ENCODE data around the gene HSD17B14.

Gene HSD17B14

DNA sequence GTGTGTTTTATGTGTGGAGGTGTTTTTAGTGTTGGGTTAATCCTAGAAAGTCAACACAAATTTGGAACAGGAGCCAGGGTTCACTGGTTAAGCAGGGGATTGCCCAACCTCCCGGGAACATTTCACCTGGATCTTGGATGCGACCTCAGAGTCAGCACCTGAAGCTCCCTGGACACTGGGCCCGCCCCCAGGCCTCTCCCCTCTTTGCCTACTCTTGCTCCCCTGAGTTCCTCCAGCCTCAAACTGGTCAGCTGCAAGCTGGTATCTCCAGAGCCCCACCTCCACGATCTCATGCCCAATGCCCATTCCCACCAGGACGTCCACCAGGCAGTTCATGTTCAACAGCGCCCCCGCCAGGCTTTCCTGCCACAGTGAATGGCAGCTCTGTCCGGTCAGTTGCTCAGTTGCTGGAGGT lies 9.7 kb downstream of the HSD17B14 start:
- TF ChIP-seq CTCF (IDR thresholded peaks at IDR 0.05; ENCODE audit: extremely low read depth, insufficient read depth, missing control alignments) = no peak
- in situ Hi-C loops (cut with MboI; ENCODE audit: low pct_unique_long_range_greater_than_20kb, low sequenced_read_pairs, unreplicated experiment) = no loop called here
- DNase-seq (ENCODE audit: low spot score) = no peak

- no peak for TF ChIP-seq CTCF (IDR thresholded peaks at IDR 0.05; ENCODE audit: extremely low read depth, insufficient read depth, missing control alignments)
- in situ Hi-C loops (cut with MboI; ENCODE audit: low pct_unique_long_range_greater_than_20kb, low sequenced_read_pairs, unreplicated experiment) = no loop called here
- no peak for DNase-seq (ENCODE audit: low spot score)
Observed at GRCh38 chr19:48822514-48822913, 13.8 kb downstream of the HSD17B14 start.

GRCh38 chr19:48821633-48822032 lies 14.7 kb downstream of the HSD17B14 start:
- no peak for TF ChIP-seq CTCF (IDR thresholded peaks at IDR 0.05; ENCODE audit: extremely low read depth, insufficient read depth, missing control alignments)
- in situ Hi-C loops (cut with MboI; ENCODE audit: low pct_unique_long_range_greater_than_20kb, low sequenced_read_pairs, unreplicated experiment) = no loop called here
- DNase-seq (ENCODE audit: low spot score) = no peak

DNA sequence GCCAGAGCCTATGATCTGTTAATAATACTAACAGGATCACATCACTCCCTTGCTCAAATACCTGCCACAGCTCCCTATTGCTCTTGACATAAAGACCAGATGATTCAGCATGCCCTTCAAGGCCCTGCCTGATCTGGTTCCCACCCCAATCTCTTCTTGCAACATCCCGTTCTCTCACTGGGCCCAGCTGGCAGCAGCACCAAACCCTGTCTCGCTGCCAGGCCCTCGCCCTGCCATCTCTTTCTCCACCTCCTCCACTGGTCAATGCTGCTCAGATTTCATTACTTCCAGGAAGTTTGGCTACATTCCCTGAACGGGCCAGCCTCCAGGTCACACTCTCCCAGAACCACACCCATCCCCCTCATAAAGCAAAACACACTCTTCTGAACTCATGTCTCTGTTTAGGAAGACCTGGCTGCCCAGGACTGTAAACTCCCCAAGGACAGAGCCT lies 16.9 kb downstream of the HSD17B14 start:
- no peak for DNase-seq (ENCODE audit: low spot score)
- in situ Hi-C loops (cut with MboI; ENCODE audit: low pct_unique_long_range_greater_than_20kb, low sequenced_read_pairs, unreplicated experiment) = no loop called here
- TF ChIP-seq CTCF (IDR thresholded peaks at IDR 0.05; ENCODE audit: extremely low read depth, insufficient read depth, missing control alignments) = no peak

DNA sequence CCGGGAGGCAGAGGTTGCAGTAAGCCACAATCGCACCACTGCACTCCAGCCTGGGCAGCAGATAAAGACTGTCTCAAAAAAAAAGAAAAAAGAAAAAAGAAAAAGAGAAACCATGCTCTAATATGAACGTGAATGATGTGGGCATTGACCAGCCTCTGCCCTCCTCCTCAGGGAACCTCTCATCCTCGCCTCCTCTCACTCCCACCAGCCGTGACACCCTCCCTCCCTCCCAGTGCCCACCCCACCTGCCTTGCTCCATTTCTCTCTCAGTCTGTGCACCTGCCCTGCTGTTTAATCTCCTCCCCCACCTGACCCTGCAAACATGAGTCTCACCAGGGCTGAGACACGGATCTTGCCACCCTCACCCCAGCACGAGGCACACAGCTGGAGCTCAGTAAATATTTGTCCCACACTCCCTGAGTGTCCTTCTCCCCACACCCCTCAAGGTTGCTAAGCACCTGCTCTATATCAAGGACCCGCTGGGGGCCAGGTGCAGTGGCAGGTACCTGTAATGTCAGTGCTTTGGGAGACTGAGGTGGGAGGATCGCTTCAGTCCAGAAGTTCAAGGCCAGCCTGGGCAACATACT lies 18.0 kb downstream of the HSD17B14 start:
- in situ Hi-C loops (cut with MboI; ENCODE audit: low pct_unique_long_range_greater_than_20kb, low sequenced_read_pairs, unreplicated experiment) = no loop called here
- DNase-seq (ENCODE audit: low spot score) = no peak
- no peak for TF ChIP-seq CTCF (IDR thresholded peaks at IDR 0.05; ENCODE audit: extremely low read depth, insufficient read depth, missing control alignments)

- TF ChIP-seq CTCF (IDR thresholded peaks at IDR 0.05; ENCODE audit: extremely low read depth, insufficient read depth, missing control alignments) = no peak
- in situ Hi-C loops (cut with MboI; ENCODE audit: low pct_unique_long_range_greater_than_20kb, low sequenced_read_pairs, unreplicated experiment) = no loop called here
- no peak for DNase-seq (ENCODE audit: low spot score)
Observed at GRCh38 chr19:48817585-48818124, 18.6 kb downstream of the HSD17B14 start.
